GM10248 (cell line): ENCODE results near the gene ZC3HAV1.

Source experiments
- CTCF ChIA-PET: fragments of 300-600 bp; sonication (Branson Sonifier 250); formaldehyde crosslinking; extraction: SDS; loops from one replicate; lab custom pipeline; 2021; ENCODE audit warnings: antibody characterized with exemption; lab: Yijun Ruan, JAX
- POLR2A ChIA-PET: fragments of 350-650 bp; sonication (Branson Sonifier 250); formaldehyde crosslinking; extraction: SDS; loops from one replicate; lab custom pipeline; 2020; ENCODE audit warnings: antibody characterized with exemption; lab: Yijun Ruan, JAX
- DNase-seq: peaks from one replicate; pipeline ENCODE4 v3.0.0; 2012; ENCODE audit errors: extremely low spot score
- TF ChIP-seq, protein P1 (sequence below): IDR thresholded peaks from 2 replicates; pipeline ENCODE4 v1.5.1; 2012; ENCODE audit warnings: mild to moderate bottlenecking, low read depth; ENCODE audit errors: extremely low read depth, missing control alignments, control extremely low read depth

Gene ZC3HAV1

DNA sequence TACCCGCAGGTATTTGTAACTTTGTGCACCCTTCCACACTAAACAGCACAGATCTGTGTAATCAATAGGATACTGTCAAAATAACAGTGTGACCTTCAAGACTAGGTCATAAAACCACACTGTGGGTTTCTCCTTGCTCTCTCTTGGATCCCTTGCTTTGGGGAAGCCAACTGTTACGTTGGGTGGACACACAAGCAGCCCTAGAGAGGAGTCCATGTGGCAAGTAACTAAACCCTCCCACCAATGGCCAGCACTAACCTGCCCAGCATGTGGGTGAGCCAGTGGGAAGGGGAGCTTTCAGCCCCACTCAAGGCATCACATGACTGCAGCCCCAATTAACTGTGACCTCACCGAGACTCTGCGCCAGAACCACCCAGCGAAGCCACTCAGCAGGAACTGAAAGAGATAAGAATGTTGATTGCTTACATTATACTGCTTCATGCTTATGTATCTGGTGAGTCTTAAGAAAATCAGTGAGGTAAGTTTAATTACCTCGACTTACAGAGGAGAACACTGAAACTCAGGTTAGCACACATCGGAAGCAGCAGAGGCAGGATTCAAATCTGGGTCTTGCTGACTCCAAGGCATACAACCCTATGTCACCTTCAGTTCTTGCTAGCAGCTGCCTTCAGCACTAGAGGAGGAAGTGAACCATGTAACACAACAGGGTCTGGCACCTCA is 9.4 kb upstream of the ZC3HAV1 start:
- ChIA-PET POLR2A (interaction anchor here (0.6 kb wide), 1 partner anchor 11 kb away, joined by 3 read pairs; no protein-coding TSS in a partner anchor), CTCF (interaction anchor here (0.6 to 1.6 kb wide), 7 partner anchors 9 to 44 kb away, joined by 3 to 9 read pairs (median 3); a partner anchor contains a TSS)
- TF ChIP-seq, protein P1, sequence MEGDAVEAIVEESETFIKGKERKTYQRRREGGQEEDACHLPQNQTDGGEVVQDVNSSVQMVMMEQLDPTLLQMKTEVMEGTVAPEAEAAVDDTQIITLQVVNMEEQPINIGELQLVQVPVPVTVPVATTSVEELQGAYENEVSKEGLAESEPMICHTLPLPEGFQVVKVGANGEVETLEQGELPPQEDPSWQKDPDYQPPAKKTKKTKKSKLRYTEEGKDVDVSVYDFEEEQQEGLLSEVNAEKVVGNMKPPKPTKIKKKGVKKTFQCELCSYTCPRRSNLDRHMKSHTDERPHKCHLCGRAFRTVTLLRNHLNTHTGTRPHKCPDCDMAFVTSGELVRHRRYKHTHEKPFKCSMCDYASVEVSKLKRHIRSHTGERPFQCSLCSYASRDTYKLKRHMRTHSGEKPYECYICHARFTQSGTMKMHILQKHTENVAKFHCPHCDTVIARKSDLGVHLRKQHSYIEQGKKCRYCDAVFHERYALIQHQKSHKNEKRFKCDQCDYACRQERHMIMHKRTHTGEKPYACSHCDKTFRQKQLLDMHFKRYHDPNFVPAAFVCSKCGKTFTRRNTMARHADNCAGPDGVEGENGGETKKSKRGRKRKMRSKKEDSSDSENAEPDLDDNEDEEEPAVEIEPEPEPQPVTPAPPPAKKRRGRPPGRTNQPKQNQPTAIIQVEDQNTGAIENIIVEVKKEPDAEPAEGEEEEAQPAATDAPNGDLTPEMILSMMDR, result no peak
- DNase-seq, result peak; percentile 63

DNA sequence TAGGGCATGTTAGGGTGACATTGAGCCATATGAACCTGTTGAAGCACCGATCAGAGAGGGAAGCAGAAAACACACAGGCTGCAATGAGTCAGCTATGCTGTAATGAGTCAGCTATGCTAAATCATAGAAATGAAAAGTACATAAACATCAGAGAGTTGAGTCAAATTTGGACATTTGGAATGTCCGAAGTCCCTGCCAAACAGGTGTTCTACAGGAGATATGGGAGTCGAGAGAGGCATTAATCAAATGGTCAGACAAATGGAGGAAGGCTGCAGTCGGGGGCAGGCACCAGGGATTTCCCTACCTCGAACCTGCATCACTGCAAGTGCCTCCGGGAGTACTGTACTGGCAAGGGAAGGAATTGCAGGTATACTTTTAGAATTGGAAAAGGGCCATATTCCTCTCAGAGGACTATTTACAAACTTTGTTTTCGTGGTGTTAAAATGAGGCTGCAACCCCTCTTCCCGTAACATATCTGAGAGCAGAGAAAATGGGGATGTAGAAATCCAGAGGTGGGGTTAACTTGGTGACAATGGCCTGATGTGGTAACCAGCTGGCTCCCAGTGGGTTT is 8.8 kb upstream of the ZC3HAV1 start:
- peak; percentile 51 for DNase-seq
- ChIA-PET POLR2A (no interaction called here), CTCF (interaction anchor here (0.6 to 1.3 kb wide), 4 partner anchors 8 to 43 kb away, joined by 3 to 6 read pairs (median 3); no protein-coding TSS in a partner anchor)
- TF ChIP-seq, protein P1, result no peak

DNA sequence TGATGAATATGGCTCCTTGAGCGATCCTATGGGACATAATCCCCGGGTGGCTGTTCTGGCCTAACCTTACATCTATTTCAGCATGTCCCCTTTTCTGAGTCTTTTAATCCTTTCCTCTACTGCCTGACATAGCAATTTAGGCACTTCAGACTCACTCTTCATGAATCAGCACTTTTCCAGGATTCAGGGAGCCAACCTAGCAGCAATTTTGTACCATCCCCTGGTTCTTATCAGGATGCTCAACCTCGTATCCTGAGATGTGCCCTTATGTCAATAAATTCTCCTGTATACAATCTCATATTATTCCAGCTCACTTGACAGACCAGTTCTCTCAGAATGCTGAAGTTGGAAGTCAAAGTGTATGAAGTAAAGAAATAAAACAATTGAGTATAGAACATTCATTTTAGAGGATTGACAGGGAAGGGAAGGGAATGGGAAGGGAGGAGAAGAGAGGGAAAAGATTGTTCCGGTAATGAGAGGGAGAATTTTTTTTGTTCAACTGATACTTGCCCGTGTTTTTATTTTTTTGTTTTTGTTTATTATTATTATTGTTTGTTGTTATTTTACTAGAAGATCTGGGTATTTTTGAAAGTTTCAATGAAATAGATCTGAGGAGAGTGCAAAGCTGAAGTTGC is 8.2 kb upstream of the ZC3HAV1 start:
- TF ChIP-seq, protein P1, result no peak
- no peak for DNase-seq
- CTCF ChIA-PET, result interaction anchor here (1.0 to 1.3 kb wide), 2 partner anchors 10 to 43 kb away, joined by 3 to 6 read pairs; no protein-coding TSS in a partner anchor
- POLR2A ChIA-PET, result no interaction called here

DNA sequence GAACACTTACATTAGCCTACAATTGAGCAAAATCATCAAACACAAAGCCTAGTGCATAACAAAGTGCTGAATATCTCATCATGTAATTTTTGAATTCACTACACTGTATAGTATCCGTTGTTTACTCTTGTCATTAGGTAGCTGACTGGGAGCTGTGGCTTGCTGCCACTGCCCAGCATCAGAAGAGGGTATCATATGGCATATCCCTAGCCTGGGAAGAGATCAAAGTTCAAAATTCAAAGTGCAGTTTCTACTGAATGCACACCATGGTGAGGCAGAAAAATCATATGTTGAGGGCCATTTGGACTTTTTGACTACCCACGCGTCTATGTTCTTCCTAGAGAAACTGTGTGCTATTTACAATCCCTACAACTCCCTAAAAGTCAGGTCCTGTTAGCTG is 7.5 kb upstream of the ZC3HAV1 start:
- TF ChIP-seq, protein P1, result no peak
- no peak for DNase-seq
- POLR2A ChIA-PET, result interaction anchor here (0.6 kb wide), 1 partner anchor 14 kb away, joined by 5 read pairs; no protein-coding TSS in a partner anchor
- CTCF ChIA-PET, result no interaction called here

DNA sequence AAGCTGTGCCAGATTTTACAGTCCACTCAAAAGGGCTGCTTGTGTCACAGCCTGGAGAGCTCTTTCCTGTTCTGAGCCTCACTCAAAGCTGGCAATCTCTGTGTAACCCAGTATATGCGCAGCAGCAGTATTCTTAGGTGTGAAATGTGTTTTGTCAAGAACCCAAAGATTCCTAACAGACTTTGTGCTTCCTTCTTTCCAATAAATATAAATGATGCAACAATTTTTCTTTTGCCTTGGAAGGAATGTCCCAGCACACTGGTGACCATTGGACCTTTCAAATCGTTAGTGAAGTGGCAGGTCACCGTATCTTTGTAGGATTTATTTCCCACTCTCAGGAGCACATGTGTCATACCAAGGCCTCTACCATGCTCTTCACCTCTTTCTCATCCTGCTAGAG is 5.6 kb upstream of the ZC3HAV1 start:
- TF ChIP-seq, protein P1, result no peak
- POLR2A ChIA-PET, result no interaction called here
- no peak for DNase-seq
- CTCF ChIA-PET, result interaction anchor here (0.9 to 2.2 kb wide), 4 partner anchors 12 to 40 kb away, joined by 3 to 8 read pairs (median 4); no protein-coding TSS in a partner anchor

DNA sequence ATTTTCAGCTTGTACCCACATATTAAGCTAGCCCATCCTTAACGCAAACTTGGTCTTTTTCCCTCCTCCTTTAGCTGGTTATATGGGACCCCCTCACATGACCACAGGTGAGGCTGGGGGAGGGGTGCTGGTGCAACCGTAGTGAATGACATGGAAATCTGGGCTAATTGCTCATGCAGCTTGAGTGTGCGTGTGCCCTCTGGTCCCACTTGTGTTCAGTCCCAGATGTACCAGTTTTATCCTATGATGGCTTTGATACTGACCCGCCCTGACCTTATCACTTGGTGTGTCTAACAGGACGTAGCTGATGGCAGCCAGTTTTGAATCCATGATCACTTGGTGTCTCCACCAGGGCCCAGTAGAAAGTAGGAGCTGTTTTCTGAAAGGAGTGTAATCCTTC is 5.1 kb upstream of the ZC3HAV1 start:
- no peak for DNase-seq
- TF ChIP-seq, protein P1, result no peak
- CTCF ChIA-PET, result interaction anchor here (0.8 to 2.2 kb wide), 5 partner anchors 11 to 39 kb away, joined by 3 to 8 read pairs (median 4); no protein-coding TSS in a partner anchor
- POLR2A ChIA-PET, result interaction anchor here (0.6 kb wide), 1 partner anchor 10 kb away, joined by 5 read pairs; no protein-coding TSS in a partner anchor
